SK-N-SH (cell line): Measurements from ENCODE around the gene AP1S1.

Experiments used
- EP300 ChIP-seq, 2 experiments: IDR thresholded peaks; 2 replicates each; pipeline versions ENCODE4 v1.4.0 to v1.6.1; 2012; ENCODE audit warnings: borderline replicate concordance in 1 of 2, low read depth in 1 of 2, low read length in 1 of 2
- EZH2phosphoT487 ChIP-seq: fragments of 200-600 bp; sonication (generic); IDR thresholded peaks from 2 replicates; pipeline ENCODE4 v1.6.1; 2017; ENCODE audit warnings: low read depth, mixed run types, mild to moderate bottlenecking, antibody characterized with exemption, moderate library complexity, borderline replicate concordance
- GABPA ChIP-seq: IDR thresholded peaks from 2 replicates; pipeline ENCODE4 v1.4.0; 2012; ENCODE audit warnings: low read depth, mild to moderate bottlenecking
- JUND ChIP-seq: IDR thresholded peaks from 2 replicates; pipeline ENCODE4 v1.4.0; 2012
- MXI1 ChIP-seq: IDR thresholded peaks from 2 replicates; pipeline ENCODE4 v1.6.1; 2012; ENCODE audit warnings: mild to moderate bottlenecking, low read depth, low read length, improper control_type of control experiment
- NFIC ChIP-seq: IDR thresholded peaks from 2 replicates; pipeline ENCODE4 v1.4.0; 2012; ENCODE audit warnings: borderline replicate concordance
- NRF1 ChIP-seq: IDR thresholded peaks from 2 replicates; pipeline ENCODE4 v1.6.1; 2012; ENCODE audit warnings: low read depth, mild to moderate bottlenecking, low read length
- POLR2AphosphoS5 ChIP-seq: IDR thresholded peaks from 2 replicates; pipeline ENCODE4 v1.6.1; 2012; ENCODE audit warnings: low read depth, low read length
- TEAD4 ChIP-seq: IDR thresholded peaks from 2 replicates; pipeline ENCODE4 v1.4.0; 2012; ENCODE audit warnings: mild to moderate bottlenecking, borderline replicate concordance; ENCODE audit not compliant: insufficient read depth
- TF ChIP-seq, protein P1 (sequence below): fragments of 200-600 bp; sonication (generic); IDR thresholded peaks from 2 replicates; pipeline ENCODE4 v1.6.1; 2017; ENCODE audit warnings: antibody characterized with exemption, mild to moderate bottlenecking, moderate library complexity
- TF ChIP-seq, protein P2 (sequence below): IDR thresholded peaks from 2 replicates; pipeline ENCODE4 v1.6.1; 2012; ENCODE audit warnings: mild to moderate bottlenecking, low read depth, low read length, moderate library complexity

DNA sequence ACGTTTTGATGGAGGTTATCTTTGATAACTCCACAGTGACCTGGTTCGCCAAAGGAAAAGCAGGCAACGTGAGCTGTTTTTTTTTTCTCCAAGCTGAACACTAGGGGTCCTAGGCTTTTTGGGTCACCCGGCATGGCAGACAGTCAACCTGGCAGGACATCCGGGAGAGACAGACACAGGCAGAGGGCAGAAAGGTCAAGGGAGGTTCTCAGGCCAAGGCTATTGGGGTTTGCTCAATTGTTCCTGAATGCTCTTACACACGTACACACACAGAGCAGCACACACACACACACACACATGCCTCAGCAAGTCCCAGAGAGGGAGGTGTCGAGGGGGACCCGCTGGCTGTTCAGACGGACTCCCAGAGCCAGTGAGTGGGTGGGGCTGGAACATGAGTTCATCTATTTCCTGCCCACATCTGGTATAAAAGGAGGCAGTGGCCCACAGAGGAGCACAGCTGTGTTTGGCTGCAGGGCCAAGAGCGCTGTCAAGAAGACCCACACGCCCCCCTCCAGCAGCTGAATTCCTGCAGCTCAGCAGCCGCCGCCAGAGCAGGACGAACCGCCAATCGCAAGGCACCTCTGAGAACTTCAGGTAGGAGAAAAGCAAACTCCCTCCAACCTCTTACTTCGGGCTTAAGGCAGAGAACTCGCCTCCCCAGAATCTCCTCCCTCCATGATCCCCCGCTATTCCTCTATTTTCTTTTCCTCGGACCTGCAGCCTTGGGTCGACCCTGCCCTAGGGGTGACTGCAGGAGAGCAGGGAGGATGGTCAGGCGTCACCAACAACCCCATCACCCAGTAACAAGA lies 27.4 kb upstream of the AP1S1 start, which contains the start of gene SERPINE1:
- TF ChIP-seq POLR2AphosphoS5 (peak; percentile 100), TEAD4 (no peak; the same call in 1 of the 2 replicates), NRF1 (no peak), JUND (peak; percentile 62; the same call in 1 of the 2 replicates), EZH2phosphoT487 (no peak), NFIC (peak; percentile 69), MXI1 (no peak), EP300 (IDR thresholded peaks at IDR 0.05; ENCODE audit: borderline replicate concordance in 1 of 2, low read depth in 1 of 2, low read length in 1 of 2) (peak in 1 of 2 experiments; percentile 55; a peak in 1 of 4 replicates), GABPA (peak; percentile 52)
- TF ChIP-seq, protein P1, sequence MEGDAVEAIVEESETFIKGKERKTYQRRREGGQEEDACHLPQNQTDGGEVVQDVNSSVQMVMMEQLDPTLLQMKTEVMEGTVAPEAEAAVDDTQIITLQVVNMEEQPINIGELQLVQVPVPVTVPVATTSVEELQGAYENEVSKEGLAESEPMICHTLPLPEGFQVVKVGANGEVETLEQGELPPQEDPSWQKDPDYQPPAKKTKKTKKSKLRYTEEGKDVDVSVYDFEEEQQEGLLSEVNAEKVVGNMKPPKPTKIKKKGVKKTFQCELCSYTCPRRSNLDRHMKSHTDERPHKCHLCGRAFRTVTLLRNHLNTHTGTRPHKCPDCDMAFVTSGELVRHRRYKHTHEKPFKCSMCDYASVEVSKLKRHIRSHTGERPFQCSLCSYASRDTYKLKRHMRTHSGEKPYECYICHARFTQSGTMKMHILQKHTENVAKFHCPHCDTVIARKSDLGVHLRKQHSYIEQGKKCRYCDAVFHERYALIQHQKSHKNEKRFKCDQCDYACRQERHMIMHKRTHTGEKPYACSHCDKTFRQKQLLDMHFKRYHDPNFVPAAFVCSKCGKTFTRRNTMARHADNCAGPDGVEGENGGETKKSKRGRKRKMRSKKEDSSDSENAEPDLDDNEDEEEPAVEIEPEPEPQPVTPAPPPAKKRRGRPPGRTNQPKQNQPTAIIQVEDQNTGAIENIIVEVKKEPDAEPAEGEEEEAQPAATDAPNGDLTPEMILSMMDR: peak; percentile 60
- TF ChIP-seq, protein P2, sequence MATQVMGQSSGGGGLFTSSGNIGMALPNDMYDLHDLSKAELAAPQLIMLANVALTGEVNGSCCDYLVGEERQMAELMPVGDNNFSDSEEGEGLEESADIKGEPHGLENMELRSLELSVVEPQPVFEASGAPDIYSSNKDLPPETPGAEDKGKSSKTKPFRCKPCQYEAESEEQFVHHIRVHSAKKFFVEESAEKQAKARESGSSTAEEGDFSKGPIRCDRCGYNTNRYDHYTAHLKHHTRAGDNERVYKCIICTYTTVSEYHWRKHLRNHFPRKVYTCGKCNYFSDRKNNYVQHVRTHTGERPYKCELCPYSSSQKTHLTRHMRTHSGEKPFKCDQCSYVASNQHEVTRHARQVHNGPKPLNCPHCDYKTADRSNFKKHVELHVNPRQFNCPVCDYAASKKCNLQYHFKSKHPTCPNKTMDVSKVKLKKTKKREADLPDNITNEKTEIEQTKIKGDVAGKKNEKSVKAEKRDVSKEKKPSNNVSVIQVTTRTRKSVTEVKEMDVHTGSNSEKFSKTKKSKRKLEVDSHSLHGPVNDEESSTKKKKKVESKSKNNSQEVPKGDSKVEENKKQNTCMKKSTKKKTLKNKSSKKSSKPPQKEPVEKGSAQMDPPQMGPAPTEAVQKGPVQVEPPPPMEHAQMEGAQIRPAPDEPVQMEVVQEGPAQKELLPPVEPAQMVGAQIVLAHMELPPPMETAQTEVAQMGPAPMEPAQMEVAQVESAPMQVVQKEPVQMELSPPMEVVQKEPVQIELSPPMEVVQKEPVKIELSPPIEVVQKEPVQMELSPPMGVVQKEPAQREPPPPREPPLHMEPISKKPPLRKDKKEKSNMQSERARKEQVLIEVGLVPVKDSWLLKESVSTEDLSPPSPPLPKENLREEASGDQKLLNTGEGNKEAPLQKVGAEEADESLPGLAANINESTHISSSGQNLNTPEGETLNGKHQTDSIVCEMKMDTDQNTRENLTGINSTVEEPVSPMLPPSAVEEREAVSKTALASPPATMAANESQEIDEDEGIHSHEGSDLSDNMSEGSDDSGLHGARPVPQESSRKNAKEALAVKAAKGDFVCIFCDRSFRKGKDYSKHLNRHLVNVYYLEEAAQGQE: peak; percentile 77; the same call in 1 of the 2 replicates
